HG03066 (cell line): Measurements from ENCODE around the gene GIMAP1.

Experiments used
- ATAC-seq: cut with Tn5 transposase; IDR thresholded peaks from one replicate; pipeline ENCODE4 v1.9.1; 2021; ENCODE audit warnings: low read depth; ENCODE audit not compliant: unreplicated experiment

Gene GIMAP1

DNA sequence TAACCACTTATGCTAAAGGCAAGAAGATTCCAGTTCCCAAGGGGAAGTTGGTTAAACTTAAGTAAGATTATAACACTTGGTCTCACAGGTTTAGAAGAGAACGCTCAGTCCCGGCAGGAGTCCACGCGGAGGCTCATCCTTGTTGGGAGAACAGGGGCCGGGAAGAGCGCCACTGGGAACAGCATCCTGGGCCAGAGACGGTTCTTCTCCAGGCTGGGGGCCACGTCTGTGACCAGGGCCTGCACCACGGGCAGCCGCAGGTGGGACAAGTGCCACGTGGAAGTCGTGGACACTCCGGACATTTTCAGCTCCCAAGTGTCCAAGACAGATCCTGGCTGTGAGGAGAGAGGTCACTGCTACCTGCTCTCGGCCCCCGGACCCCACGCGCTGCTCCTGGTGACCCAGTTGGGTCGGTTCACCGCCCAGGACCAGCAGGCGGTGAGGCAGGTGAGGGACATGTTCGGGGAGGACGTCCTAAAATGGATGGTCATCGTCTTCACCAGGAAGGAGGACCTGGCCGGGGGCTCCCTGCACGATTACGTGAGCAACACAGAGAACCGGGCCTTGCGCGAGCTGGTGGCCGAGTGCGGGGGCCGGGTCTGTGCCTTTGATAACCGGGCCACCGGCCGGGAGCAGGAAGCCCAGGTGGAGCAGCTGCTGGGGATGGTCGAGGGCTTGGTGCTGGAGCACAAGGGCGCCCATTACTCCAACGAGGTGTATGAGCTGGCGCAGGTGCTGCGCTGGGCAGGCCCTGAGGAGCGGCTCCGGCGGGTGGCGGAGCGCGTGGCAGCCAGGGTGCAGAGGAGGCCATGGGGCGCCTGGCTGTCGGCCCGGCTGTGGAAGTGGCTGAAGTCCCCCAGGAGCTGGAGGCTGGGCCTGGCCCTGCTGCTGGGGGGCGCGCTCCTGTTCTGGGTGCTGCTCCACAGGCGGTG lies 3.8 kb downstream of the GIMAP1 start:
- ATAC-seq, result no peak

DNA sequence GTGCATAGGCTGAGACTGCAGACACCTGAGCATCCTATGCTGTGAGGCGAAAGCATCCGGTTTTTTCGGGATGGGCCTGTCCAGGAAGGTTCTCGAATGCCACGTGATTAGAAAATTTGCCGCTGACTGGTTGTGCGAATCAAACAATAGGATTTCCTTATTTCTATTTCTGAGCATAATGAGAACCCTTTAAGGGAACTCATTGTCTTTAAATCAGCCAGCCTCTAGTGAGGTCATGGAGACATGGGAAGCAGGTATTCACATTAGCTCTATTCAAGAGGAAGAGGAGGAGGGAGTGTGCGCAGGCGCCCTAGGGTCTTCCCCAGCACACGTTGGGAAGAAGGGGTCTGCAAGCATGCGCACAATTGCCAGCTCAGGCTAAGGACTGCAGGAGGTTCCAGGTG lies 5.6 kb downstream of the GIMAP1 start:
- no peak for ATAC-seq

DNA sequence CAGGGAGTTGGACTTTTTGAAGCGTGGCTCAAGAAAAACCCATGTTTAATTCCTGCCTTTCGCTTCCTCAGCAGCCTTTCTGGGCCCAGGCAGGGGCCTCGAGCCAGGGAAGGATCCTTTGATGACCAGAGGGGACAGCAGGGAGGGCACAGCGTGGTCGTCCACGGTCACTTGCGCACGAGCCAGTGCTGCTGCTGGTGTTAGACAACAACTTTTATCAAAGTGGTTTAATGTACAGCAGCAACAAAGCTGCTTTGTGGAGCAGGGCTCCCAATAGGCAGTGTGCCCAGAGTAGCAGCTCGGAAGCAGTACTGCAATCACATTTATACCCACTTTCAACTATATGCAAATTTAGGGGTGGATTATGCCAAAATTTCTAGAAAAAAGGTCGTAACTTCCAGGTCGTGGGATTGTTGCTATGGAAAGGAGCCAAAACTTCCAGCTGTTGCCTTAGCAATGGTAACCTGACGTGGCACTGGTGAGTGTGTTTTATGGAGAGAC lies 6.1 kb downstream of the GIMAP1 start:
- ATAC-seq, result no peak

DNA sequence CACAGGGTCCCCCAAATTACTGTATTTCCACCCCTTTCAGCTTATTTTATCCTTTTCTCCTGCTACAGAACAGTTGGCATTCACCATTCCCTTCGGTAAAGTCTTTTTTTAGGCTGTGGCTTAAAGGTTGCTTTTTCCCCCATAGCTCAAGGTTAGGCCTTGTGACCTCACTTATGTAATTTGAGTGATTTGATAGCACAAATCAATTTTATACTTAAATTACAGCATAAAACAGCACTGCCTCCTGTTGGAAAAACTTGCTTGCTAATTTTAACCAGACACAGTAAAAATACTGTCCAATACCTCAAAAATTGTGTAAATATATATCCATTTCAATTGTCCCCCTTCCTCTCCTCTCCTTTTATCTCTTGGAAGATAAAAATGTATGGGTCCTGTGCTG lies 7.1 kb downstream of the GIMAP1 start:
- no peak for ATAC-seq

DNA sequence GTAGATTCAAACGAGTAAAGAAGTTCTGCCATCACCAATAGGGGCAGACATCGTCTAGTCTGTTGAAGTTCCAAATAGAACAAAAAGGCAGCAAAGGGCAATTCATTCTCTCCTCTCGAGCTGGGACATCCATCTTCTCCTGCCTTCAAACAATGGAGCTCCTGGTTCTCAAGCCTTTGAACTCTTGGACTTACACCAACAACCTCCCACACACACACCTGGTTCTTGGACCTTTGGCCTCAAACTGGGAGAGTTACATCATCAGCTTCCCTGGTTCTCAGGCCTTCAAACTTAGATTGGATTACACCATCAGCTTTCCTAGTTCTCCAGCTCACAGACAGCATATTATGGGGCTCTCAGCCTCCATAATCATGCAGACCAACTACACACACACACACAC lies 11.0 kb downstream of the GIMAP1 start:
- no peak for ATAC-seq

DNA sequence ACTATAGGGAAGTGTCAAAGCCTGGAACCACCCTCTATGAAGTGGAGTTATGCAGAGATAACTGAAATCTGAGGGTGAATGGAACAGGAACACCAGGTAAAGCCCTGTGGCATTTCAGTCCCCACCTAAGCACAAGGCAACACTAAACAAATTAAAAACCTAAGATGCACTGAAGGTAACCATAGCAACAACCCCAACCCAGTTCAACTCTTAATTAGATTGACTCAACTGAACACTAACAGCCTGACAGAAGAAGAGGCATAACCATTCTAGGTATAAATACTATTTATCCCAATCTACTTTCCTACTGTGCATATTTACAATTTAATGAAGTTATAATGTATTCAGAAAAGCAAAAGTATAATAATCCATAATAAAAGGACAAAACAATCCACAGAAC lies 11.6 kb downstream of the GIMAP1 start:
- no peak for ATAC-seq

DNA sequence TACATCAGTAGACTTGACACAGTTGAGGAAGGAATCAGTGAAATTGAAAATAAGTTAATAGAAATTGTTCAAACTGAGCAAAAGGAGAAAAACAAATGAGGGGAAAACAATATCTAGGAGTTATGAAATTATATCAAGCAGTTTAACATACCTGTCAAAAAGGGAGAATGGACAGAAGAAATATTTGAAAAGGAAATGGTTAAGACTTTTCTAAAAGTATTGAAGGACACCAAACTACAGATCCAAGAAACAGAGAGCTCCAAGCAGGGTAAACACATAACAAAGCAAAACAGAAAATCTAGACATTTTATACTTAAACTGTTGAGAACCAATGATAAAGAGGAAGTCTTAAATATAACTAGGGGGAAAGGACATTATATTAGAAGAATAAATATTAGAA lies 12.2 kb downstream of the GIMAP1 start:
- ATAC-seq, result no peak

DNA sequence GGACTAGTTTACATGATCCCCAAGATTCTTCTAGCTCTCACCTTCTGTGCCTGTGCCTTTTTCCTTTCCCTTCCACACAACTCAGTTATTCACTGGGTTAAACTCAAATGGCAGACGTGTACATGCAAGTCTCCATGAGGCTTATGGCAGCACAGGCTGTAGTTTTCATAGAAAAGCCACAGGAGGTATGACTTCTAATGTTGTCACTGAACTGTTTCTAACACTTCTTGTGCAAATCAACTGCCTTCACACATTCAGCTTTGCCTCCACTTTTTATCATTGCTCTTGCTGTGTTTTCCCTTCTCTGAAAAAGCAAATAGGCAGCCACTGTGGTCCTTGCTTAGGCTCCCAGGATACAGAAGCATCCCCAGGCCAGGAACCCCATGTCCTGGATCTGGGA lies 15.5 kb downstream of the GIMAP1 start:
- no peak for ATAC-seq

DNA sequence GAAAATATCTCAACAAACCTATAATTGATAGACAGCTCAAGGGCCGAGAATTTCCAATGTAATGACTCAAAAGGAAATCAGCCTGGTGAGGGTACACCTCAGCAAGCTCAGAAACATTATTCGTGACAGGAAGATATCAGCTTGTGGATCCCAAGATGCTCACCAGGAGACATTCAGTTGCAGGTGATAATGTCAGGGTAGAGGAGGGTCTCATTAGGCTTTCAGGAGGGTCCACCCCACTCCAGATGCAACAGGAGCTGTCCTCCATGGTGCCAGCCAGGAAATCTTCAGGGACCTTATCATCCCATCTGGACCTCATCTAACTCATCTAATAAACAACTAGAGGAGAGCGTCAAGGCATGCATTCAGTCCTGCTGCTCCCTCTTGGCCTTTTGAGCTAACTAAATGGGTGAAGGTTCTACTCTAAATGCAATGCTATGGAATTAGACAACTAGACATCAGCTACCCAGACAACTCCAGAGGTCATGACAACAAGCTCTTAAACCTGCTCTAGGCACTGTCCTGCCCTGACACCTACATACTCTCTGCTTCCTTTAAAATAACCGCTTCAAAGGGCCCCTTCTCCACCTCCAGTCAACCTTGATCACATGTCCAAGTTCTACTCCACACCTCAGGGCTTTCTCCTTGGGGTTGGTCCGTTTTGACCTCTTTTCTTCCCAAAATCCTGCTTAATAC lies 16.5 kb downstream of the GIMAP1 start:
- no peak for ATAC-seq

DNA sequence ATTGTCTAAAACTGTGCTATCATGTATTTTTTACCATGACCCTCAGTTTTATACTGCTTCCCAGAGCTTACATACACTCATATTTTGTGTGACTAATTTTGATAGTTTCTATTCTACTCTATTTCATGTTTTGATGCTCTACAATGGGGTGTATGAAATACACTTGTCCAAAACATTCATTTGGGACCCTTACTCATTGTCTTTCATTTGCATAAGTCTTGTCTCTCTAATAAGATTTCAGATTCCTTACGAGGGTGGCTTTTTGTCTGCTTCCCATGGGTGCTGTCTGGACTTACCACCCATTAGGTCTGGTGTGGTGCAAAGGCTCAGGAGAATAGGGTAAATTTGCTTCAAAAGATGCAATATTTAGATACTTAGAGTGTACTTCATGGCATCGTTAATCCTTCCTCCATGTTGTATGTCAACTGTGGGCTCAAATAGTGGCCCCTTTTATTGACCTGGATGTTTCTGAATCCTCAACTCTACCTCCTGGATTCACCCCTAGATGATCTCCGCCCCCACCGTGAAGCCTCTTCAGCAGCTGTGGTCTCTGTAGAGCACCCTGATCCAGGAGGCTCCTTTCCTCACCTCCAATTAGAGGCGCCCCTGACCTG lies 17.2 kb downstream of the GIMAP1 start:
- no peak for ATAC-seq

DNA sequence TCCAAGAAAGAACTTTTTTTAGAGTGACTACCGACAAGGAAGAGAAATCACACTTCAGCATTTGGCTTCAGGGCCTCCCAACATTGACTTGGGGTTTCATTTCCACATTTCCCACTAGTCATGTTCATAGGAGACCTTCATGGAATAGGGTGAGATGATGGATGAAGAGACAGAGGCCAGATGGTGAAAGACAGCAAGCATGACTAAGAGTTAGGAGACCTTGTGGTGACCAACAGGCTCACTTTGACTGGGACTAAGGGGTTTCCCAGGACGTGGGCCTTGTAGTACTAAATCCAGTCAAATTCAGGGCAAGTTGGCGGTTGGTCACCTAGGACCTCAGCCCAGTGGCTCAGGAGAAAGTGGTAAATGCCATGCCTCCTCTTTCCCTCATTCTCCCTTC lies 17.8 kb downstream of the GIMAP1 start:
- no peak for ATAC-seq

DNA sequence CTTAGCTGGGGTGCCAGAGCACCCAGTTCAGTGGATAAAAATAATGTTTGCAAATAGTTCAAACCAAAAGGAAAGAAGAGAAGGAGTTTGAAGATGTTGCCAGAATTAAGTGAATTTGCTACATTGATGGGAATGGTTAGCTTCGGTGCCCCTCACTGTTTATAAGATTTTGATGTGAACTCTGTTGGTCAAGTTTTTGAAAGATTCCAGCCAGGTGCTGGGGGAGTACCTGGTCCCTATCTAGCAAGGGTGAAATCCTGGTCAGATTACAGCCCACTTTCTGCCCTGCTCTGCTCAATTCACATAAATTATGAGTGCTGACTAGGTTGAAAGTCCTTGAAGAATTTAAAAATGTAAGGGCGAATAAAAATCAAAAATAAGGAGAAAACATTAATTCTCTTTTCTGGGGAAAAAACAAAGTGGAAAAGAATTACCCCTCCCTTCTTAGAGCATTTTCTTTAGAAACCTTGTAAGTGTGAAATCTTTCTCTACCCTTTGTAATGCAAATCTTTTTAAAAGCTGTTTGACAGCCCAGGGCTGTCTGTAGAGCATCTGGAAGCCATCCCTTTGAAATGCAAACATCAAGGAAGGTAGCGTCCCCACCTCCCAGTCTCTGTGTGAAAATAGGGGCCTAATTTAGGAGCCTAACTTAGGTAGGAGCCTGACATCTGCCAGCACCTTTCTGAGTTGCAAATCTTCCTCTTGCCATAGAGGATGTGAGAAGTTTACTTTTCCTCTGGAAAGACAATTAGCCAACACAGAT lies 19.4 kb downstream of the GIMAP1 start:
- ATAC-seq, result no peak

DNA sequence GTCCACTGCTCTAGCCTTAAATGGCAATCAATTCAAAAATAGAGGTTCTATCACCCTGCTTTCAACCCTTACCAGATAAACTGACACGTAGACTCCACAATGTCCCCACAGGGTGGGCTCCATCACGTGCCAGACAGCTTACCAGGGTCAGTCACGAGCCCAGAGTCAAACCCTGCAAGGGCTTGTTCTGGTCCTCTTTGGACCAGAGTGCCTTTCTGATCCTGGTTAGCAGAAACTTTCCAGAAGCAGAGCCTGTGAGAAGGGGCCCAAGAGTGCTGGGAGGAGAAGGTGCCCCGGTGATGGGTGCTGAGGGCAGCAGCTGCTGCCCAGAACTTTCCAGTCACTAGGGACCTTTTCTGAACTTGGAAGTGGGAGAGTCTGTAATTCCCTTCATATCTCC lies 20.5 kb downstream of the GIMAP1 start:
- peak; percentile 26 for ATAC-seq

DNA sequence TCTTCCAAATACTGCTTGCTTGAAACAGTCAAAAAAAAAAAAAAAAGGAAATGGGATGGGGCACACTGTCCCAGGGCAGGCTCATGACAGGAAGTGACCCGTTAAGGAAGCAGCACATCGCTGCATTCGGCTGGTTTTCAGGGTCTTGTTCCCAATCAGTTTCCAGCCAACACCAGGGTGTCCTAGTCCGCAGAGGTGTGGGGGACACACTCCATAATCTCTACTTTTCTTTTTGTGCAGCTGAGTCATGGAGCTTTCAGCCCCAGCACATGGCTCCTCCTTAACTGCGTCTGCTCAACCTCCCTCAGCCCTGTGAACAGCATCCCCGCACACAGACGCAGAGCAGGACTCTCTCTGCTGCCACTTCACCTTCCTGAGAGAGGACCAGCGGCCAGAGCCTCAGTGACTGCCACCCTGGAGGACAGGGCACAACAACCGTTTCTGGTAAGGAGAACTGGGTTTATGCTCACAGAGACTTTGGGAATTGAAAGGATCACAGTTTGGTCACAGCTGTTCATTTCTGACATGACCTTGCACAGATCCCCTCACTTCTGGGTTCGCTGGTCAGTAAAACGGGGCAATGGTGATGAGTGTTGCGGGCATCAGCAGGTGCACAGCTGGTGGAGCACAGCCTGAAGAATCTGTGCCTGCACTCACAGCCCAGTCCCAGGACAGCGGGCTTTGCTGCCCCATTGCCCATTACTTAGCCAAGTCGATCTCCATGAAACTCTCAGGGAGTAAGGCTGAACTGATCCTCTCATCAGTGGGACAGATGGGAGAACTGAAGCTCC lies 21.0 kb downstream of the GIMAP1 start, which contains the start of gene GIMAP5:
Gene GIMAP5, plus strand, starts transcription at position 154 of the 791 bp plus-strand sequence. CDS start 3,467 bp downstream, outside the sequence.
- peak; percentile 63 for ATAC-seq

DNA sequence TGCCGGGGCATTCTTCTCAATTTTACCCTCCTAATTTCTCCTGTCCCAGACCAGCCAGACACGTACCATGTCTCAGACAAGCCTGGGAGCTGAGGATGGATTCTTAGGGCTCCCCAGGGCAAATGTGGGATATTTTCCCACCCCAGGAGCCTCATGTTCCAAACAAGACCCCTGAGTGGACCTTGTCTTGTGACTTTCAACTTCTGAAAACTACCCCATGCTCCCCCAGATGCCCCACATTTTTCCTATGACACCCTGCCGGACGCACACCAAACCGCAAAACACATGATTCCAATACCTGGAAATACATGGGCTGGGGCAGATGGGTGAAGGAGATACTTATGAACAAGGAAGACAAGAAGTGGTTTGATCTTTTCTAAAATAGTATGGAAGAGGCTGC lies 21.7 kb downstream of the GIMAP1 start:
- no peak for ATAC-seq

DNA sequence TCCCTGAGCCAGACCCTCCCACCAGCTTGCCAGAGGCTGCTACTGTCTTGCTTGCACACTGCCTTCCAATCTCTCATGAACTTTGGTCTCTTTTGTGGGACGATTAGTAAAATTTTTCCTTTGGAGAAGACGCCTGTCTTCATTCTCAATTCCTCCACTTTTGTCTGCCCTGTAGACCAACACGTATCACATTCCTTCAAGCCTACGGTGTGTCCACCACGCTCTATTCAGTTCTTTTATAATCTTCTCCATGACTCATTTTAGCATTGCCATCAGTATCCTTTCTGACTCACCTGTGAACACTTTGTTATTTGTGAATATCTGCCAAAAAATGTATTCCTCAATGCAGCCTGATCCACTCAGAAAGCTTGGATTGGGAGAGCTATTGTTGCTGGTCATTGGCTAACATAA lies 22.2 kb downstream of the GIMAP1 start:
- ATAC-seq, result no peak

DNA sequence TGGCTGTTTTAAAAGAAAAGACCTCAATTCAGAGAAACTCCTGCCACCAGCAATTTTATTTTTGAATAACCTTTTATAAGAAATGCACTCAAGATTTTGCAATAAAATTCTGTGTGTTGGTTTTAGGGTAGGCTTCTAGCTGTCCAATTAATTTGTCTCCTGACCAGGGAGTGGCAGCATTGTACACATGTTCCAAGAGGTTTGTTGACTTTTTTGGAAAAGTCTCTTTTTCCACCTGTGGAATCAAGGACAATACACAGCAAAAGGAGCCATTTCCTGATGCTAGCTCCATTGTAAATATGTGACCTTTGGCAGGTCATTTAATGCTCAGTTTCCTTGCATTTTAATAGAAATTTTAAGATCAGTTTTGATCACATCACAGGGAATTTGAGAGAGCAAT lies 22.6 kb downstream of the GIMAP1 start:
- ATAC-seq, result no peak

DNA sequence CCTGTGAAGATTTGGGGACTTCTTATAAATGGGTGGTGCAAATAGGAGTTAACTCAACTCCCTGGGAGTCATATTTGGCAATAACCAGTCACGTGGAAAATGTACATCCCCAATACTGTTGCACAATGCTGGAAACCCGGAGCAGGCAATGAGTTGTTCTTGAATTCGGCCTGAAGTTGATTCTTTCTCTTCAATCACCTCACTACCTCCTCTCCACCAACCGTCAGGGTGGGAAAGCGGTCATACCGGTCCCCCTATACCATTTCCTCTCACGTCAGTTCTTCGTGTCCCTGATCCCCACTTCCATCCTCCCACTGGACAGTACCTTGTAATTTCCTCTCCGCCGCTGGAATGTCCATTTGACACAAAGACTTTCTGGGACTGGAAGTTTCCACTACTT lies 23.6 kb downstream of the GIMAP1 start:
- no peak for ATAC-seq

DNA sequence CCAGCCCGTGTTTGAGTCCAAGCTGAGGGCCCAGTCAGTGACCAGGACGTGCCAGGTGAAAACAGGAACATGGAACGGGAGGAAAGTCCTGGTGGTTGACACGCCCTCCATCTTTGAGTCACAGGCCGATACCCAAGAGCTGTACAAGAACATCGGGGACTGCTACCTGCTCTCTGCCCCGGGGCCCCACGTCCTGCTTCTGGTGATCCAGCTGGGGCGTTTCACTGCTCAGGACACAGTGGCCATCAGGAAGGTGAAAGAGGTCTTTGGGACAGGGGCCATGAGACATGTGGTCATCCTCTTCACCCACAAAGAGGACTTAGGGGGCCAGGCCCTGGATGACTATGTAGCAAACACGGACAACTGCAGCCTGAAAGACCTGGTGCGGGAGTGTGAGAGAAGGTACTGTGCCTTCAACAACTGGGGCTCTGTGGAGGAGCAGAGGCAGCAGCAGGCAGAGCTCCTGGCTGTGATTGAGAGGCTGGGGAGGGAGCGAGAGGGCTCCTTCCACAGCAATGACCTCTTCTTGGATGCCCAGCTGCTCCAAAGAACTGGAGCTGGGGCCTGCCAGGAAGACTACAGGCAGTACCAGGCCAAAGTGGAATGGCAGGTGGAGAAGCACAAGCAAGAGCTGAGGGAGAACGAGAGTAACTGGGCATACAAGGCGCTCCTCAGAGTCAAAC lies 26.0 kb downstream of the GIMAP1 start:
- no peak for ATAC-seq
